ENCODE data around the gene SLC27A3.
A peak's percentile ranks its signal among the peaks of the same experiment; 100 is the strongest.

Gene SLC27A3

GRCh38 chr1:153801028-153801625, 25.9 kb downstream of the SLC27A3 start:
- no peak for DNase-seq

GRCh38 chr1:153801786-153802697, 26.8 kb downstream of the SLC27A3 start:
- DNase-seq: no peak

GRCh38 chr1:153803470-153804056, 28.4 kb downstream of the SLC27A3 start:
- no peak for DNase-seq

GRCh38 chr1:153804112-153804511, 28.9 kb downstream of the SLC27A3 start:
- no peak for DNase-seq

GRCh38 chr1:153805042-153805745, 30.0 kb downstream of the SLC27A3 start:
- peak; percentile 8 for DNase-seq

- DNase-seq: no peak
These were observed 30.9 kb downstream of the SLC27A3 start for GRCh38 chr1:153805886-153806719.

- DNase-seq: no peak
These were observed 41.2 kb downstream of the SLC27A3 start for GRCh38 chr1:153816283-153816889.

- no peak for DNase-seq
These were observed 43.7 kb downstream of the SLC27A3 start for GRCh38 chr1:153818876-153819275.

GRCh38 chr1:153827168-153827964, 52.2 kb downstream of the SLC27A3 start:
- no peak for DNase-seq

Measured in DMS153 (cell line).